Activated T-cell treated with anti-CD3 and anti-CD28 coated beads for 24 hours (primary cell): Measurements from ENCODE around the gene EEF1A2.
"Not testable (repeated sequence)": the region's sequence is repeated elsewhere in the genome, so short reads cannot be mapped to it uniquely, and the experiment has no call there.

ENCODE experiments used
- DNase-seq: peaks from one replicate; pipeline ENCODE4 v3.0.0-alpha.2; 2020; ENCODE audit warnings: low read depth

EEF1A2 gene

GRCh38 chr20:63484651-63485403, 14.1 kb downstream of the EEF1A2 start:
- no peak for DNase-seq

DNA sequence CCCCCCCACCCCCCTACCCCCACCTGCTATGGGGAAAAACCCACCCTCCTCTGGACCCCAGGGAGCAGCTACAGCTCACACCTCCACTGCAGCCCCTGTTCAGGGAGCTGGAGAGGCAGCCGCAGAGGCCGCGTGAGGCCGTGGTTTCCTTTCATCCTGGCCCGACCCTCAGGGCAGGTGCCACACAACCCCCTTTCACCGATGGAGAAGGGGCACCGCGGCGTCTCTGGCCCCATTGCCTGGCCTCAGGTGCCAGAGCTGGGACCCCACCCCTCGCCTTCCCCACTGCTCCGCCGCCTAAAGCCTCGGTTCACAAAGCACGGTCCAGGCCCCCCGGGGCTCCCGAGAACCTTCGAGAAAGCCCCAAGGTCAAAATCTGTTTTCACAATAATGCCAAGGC, 14.6 kb downstream of the EEF1A2 start:
- no peak for DNase-seq

DNA sequence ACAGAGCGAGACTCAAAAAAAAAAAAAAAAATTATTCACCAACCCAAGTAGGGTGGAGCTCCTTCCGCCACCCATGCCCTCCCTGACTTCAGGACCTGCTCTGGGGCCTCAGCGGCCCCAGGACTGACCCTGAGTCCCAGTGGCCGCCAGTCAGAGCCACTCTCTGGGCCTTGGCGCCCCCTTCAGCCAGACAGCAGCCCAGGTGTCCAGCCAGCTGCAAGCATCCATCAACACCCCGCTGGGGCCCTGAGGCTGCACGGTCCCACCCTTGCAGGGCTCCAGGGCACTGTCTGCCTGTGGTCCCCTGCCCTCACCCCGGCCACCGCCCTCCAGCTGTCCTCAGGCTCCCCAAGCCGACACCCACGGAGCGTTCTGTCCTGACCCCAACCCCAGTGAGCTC, 15.0 kb downstream of the EEF1A2 start:
- DNase-seq: no peak

DNA sequence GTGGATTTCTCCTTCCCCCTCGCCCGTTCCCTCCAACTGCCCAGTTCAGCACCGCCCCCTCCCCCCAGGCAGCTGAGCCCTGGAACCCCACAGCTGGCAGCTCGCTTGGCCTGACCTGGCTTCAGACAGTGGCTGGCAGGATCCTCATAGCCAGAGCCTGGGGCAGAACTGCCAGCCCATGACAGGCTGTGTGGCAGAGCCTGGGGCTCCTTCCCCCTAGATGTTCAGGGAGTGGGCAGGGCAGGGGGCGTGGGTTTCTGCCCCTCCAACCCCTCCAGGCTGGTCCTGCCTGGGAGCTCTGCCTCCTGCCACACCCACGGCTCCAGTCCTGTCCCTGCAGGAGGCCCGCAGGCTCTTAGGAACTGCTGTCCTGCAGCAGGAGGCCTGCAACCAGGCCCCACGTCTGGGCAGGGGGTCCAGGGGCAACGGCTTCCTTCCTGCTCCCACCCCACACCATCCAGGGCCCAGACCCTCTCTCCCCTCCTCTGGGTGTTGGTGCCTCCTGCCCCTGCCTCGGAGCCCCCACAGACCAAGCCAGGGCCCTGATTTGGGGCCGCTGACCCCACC, 16.8 kb downstream of the EEF1A2 start:
- DNase-seq: no peak

- no peak for DNase-seq
Measured at GRCh38 chr20:63481503-63481902, 17.4 kb downstream of the EEF1A2 start.

DNA sequence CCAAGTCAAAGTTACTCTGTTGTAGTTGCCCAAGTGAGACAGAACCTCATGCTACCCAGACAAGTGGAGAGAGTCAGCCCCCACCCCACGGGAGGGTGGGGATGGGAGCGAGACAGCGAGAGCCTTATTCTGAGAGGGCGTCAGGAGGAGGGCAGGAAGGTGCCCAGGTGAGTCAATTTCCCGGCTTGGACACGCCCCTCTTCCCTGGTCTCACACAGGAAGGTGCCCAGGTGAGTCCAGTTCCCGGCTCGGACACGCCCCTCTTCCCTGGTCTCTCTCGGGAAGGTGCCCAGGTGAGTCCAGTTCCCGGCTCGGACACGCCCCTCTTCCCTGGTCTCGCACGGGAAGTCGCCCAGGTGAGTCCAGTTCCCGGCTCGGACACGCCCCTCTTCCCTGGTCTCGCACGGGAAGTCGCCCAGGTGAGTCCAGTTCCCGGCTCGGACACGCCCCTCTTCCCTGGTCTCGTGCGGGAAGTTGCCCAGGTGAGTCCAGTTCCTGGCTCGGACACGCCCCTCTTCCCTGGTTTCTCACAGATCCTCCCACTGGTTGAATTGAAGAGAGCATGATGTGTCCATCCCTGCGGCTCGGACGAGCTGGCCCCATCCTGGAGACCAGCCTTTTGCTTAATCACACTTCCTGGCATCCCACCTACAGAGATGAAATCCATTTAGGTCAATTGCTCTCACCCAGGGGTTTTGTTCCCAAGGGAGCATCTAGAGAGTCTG, 19.0 kb downstream of the EEF1A2 start:
- not testable (repeated sequence) for DNase-seq

- no peak for DNase-seq
Measured at GRCh38 chr20:63478346-63479302, 20.3 kb downstream of the EEF1A2 start.

DNA sequence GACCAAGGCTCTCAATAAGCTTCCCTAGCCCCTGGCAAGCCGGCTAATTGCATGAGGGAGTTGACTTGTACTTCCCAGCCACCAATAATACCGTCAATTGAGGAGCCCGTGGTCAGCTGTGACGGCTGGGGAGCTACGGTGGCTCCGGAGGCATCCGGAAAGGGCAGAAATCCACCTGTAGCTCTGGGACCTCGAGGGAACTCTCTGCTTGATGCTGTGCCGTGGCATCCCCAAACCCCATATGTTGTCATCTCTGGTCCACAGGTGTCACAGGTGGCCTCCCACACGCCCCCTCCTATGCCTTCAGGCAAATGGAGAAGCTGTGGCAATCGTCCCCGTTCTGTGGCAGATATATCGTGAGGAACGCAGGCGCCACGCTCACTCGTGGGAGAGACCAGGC, 20.9 kb downstream of the EEF1A2 start:
- no peak for DNase-seq

GRCh38 chr20:63477061-63477616, 21.7 kb downstream of the EEF1A2 start:
- DNase-seq: no peak

GRCh38 chr20:63475209-63475608, 23.7 kb downstream of the EEF1A2 start:
- no peak for DNase-seq

DNA sequence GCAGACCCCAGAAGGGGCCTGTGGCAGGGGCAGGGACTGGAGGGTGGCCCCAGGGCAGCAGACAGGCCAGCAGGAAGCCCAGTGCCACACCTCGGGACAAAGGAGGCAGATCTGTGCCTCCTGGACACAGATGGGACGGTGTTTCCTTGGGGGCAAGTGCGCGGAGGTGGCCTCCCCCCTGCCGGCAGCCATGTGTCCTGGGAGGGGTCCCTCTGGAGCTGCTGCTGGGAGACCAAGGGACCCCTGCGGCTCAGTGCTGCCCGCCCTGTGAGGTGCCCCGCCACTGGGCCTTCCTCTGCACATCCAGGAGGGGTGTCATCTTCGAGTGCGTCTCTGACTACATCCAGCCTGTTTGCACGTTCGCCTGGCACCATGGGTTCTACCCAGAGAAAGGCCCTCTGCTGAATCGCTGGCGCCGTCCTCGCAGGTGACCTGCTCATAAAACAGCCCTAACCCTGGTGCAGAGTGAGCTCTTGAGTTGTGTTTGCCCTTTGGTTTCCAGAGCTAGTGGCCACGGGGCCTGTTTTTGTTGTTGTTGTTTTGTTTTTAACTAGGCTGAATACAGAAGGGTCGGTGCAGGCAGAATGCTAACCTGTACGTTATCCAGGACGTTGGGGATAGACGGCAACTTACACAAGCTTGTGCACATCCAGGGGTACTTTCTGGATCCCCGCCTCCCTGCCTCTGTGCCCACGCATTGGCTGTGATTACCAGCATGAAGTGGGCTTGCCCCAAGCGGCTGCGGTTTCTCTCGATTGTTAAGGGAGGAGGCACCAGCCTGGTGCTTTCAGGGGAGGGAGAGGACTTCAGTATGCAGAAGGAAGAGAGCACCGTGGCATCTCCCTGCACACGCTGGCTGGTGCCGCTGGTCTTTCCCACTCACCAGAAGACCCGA, 25.1 kb downstream of the EEF1A2 start:
- no peak for DNase-seq

DNA sequence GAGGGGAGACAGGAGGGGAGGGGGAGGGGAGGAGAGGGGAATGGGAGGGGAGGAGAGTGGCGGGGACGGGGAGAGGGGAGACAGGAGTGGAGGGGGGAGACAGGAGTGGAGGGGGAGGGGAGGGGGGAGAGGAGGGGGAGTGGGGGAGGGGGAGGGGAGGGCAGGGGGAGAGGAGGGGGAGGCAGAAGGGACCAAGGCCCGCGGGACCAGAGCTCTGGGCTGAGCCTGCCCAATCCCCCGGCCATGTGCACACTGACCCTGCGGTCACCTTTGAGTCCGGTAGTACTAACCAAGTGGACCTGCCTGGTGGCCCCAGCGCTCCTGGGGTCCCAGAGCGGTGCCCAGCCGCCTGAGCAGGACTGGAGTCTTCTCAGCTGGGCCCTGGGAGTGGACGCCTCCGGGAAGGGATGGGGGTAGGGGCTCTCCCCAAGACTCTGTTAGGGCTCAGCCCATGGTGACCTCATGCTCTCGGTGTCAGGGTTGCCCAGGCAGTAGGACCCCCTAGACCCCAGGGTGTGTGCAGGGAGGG, 26.0 kb downstream of the EEF1A2 start:
- no peak for DNase-seq

DNA sequence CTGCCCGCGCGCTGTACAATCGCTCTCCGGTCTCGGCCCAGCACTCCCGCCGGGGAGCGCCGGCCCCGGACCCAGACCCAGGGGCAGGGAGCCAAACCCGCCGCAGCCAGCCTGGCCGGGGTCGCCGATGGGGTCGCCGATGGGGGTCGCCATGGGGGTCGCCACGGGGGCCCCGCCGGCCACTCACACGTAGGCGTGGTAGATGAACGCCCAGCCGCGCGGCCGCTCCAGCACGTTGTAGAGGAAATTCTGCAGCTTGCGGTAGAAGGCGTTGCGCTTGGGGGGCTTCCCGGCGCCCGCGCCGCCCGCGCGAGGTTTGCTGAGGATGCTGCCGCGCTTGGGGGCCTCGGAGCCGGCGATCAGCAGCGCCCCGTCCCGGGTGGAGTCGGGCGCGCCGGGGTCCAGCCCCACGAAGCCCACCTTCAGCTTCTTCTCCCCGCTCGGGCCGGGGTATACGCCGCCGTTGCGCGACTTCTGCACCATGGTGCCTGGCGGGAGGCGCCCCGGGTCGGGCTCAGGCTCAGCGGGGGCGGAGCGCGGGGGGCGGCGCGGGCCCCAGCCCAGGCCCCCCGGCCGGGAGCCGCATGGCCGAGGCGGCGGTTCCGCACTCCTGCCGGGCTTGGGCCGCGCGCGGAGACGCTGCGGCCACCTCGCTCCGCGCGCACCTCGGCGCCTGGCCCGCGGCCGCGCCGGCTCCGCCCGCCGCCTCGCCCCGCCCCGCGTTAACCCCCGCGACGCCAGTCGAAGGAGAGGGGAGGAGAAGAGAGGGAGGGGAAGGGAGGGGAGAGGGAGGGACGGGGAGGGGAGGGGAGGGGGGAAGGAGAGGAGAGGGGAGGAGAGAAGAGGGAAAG, 26.7 kb downstream of the EEF1A2 start, which contains the start of gene KCNQ2:
TSS of gene KCNQ2 (minus strand) at position 675 of the 851 bp plus-strand sequence. CDS start at position 483, 192 bp downstream.
- DNase-seq: no peak

- DNase-seq: no peak
Measured at GRCh38 chr20:63471717-63471980, 27.2 kb downstream of the EEF1A2 start.

DNA sequence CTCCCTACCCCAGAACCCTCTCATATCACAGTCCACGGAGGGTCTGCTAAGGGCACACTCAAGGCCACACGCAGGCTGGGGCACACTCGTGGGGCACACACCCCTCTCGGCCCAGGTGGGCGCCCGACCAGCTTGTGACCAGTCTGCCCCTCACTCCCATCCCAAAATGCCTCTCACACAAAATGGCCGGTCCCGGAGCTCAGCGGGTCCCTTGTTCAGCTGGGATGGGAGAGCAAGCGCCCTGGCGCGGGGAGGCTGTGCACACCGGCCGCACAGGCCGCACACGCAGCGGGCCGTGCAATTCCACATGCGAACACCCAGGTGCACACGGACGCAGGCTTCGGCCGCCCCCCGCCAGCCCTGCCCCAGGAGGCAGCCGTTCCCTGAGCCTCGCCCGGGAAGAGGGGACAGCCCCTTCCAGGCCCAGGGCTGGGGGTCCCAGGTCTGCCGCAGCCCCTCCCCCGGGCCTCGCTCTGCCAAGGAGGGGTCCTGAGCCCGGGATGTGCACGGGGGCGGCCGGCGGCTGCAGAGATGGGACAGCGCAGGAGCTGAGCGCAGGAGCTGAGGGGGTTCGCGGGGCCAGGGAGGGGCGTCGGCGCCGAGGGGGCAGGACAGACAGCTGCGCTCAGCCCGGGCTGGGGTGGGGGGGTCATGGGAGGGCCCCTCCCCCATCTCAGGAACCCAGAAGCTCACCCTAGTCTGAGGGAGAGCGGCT, 27.7 kb downstream of the EEF1A2 start:
- DNase-seq: no peak

DNA sequence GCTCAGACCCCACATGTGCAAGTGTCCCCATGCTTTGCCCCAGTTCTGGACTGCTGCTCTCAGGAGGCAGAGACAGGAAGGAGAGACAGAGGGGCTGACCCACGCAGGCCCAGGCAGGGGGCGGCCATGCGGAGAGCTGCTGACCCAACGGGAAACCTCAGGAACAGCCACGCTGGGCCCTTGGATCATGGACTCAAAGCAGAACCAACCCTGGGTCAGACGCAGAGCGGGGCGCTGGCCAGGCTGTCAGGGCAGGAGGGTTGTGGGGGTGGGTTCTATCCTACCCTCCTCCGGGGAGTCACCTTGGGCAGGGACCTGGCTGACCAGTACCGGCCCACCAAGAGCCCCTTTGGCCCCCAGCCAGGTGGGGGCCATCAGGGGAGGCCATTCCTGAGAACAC, 28.5 kb downstream of the EEF1A2 start:
- no peak for DNase-seq

DNA sequence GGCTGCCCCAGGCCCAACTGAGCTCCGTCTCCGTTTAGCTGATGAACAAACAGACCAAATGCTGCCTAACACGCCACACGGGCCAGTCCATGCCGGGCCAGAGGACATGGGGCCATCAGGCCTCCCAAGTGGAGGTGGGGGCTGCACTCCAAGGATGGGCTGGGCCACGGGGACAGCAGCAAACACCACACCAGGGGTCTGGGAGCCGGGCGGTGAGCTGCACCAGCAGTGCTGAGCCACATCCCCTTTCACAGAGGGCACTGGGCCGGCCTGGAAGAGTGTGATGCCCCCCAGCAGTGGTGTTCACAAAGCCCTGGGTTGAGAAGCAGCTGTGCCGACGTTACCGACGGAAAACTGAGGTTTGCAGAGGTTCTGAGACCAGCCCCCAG, 29.2 kb downstream of the EEF1A2 start:
- no peak for DNase-seq

- no peak for DNase-seq
Measured at GRCh38 chr20:63469019-63469712, 29.7 kb downstream of the EEF1A2 start.
